ENCODE results near the gene CENPK. TPM values are rescaled to one million over a fixed set of nuclear protein-coding genes. Genes with fewer than 3 reads are reported as not detected.

CENPK gene
- total and polyA plus RNA-seq, 9 of the 15 experiments (the other 6 are each of a cell fraction or from before 2014, with no cell fraction given), result 30.8 to 134 (median 69.0) TPM

DNA sequence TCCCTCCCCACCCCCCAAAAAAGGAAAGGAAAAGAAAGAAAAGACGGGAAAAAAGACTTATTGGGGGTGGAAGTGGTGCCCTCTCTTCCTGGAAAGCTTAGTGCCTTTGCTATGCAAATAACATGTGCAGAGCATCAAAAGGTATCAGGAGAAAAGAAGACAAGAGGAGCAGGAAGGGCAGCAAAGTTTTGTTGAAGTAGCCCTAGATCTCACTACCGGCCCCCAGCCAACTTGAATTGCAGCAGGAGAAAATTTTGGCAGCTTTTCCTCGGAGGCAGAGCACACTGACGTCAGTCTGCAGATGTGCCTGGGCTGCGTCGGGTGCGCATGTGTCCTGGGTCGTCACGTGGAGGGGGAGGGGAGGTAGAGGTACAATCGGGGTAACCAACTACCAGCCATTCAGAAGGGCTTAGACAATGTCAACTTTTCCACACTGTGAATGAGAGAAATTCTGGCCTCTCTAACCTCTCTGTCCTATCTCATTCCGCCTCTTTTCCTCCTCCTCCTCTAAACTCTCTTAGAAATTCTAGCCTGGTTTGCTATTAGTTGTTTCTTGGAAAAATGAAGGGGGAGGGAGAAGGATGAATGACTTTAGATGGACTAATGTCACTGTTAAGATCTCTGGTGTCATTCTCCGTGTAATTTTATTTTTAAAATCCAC is 81.2 kb downstream of the CENPK start, which contains the start of gene ADAMTS6 (continued):
- TF ChIP-seq RCOR1 (IDR thresholded peaks at IDR 0.05; ENCODE audit: borderline replicate concordance in 1 of 2, low read depth in 2 of 2, low read length in 2 of 2), result peak in 1 of 2 experiments; percentile 72; a peak in 2 of 4 replicates
- no peak for TF ChIP-seq SREBF2 (CRISPR knock-in tag; IDR thresholded peaks at IDR 0.05)
- no peak for TF ChIP-seq SNAPC5 (CRISPR knock-in tag; IDR thresholded peaks at IDR 0.05)
- no peak; the same call in 1 of the 2 replicates for TF ChIP-seq SMAD4 (CRISPR knock-in tag; conservative IDR thresholded peaks at IDR 0.05)
- TF ChIP-seq TAF9B (IDR thresholded peaks at IDR 0.05; ENCODE audit: partially characterized antibody), result peak; percentile 89
- TF ChIP-seq GATAD2A (IDR thresholded peaks at IDR 0.05), result 0 out of 2 replicates have a peak, but pooled peaks have one; percentile 47
- peak; percentile 78 for TF ChIP-seq MEIS2 (IDR thresholded peaks at IDR 0.05; ENCODE audit: partially characterized antibody)
- no peak for TF ChIP-seq ZNF280A (IDR thresholded peaks at IDR 0.05; ENCODE audit: low read depth, partially characterized antibody)
- peak; percentile 97 for TF ChIP-seq ATF7 (IDR thresholded peaks at IDR 0.05)
- TF ChIP-seq, protein P1, sequence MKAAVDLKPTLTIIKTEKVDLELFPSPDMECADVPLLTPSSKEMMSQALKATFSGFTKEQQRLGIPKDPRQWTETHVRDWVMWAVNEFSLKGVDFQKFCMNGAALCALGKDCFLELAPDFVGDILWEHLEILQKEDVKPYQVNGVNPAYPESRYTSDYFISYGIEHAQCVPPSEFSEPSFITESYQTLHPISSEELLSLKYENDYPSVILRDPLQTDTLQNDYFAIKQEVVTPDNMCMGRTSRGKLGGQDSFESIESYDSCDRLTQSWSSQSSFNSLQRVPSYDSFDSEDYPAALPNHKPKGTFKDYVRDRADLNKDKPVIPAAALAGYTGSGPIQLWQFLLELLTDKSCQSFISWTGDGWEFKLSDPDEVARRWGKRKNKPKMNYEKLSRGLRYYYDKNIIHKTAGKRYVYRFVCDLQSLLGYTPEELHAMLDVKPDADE (conservative IDR thresholded peaks at IDR 0.05; ENCODE audit: control insufficient read depth, low read depth, low read length), result no peak
- no peak for TF ChIP-seq FOXA3 (CRISPR knock-in tag; conservative IDR thresholded peaks at IDR 0.05 in 1 of 2, IDR thresholded peaks at IDR 0.05 in 1 of 2)
- TF ChIP-seq RBM17 (IDR thresholded peaks at IDR 0.05; ENCODE audit: borderline replicate concordance, low read depth, low read length), result no peak
- TF ChIP-seq RBM39 (optimal IDR thresholded peaks at IDR 0.05; ENCODE audit: low read depth, low read length), result peak; percentile 77
- TF ChIP-seq, protein P2, sequence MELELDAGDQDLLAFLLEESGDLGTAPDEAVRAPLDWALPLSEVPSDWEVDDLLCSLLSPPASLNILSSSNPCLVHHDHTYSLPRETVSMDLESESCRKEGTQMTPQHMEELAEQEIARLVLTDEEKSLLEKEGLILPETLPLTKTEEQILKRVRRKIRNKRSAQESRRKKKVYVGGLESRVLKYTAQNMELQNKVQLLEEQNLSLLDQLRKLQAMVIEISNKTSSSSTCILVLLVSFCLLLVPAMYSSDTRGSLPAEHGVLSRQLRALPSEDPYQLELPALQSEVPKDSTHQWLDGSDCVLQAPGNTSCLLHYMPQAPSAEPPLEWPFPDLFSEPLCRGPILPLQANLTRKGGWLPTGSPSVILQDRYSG (tag; conservative IDR thresholded peaks at IDR 0.05; ENCODE audit: low read depth), result no peak
- no peak for TF ChIP-seq RB1 (IDR thresholded peaks at IDR 0.05; ENCODE audit: low read depth)
- no peak for TF ChIP-seq HMG20A (CRISPR knock-in tag; conservative IDR thresholded peaks at IDR 0.05)
- TF ChIP-seq E2F3 (CRISPR knock-in tag; IDR thresholded peaks at IDR 0.05), result no peak
- peak; percentile 18; the same call in 1 of the 2 replicates for TF ChIP-seq STAT5A (IDR thresholded peaks at IDR 0.05; ENCODE audit: borderline replicate concordance, low read length)
- peak; percentile 53; the same call in 1 of the 2 replicates for TF ChIP-seq DIDO1 (tag; IDR thresholded peaks at IDR 0.05; ENCODE audit: low read depth)
- no peak for TF ChIP-seq TCF15 (CRISPR knock-in tag; IDR thresholded peaks at IDR 0.05)
- no peak for TF ChIP-seq NELFE (IDR thresholded peaks at IDR 0.05; ENCODE audit: insufficient read depth, insufficient read length)
- 0 out of 2 replicates have a peak, but pooled peaks have one; percentile 14 for TF ChIP-seq POLR2AphosphoS5 (IDR thresholded peaks at IDR 0.05; ENCODE audit: control insufficient read depth, insufficient read depth, low read depth, low read length)
- TF ChIP-seq STAG1 (CRISPR knock-in tag; IDR thresholded peaks at IDR 0.05; ENCODE audit: borderline replicate concordance), result no peak
- no peak for TF ChIP-seq CSDE1 (IDR thresholded peaks at IDR 0.05)

All from K562 (cell line).